GM19467 (cell line): Measurements from ENCODE around the gene SARNP.
"Not testable (repeated sequence)": the region's sequence is repeated elsewhere in the genome, so short reads cannot be mapped to it uniquely, and the experiment has no call there.

Experiments
- ATAC-seq: cut with Tn5 transposase; IDR thresholded peaks from one replicate; pipeline ENCODE4 v1.9.1; 2021; ENCODE audit warnings: mild to moderate bottlenecking, moderate library complexity; ENCODE audit not compliant: unreplicated experiment

The SARNP gene

GRCh38 chr12:55797068-55797467 is 20.5 kb downstream of the SARNP start:
- ATAC-seq, result no peak

- no peak for ATAC-seq
Measured at GRCh38 chr12:55795950-55796349, 21.6 kb downstream of the SARNP start.

GRCh38 chr12:55789893-55790292 is 27.6 kb downstream of the SARNP start:
- ATAC-seq, result no peak

GRCh38 chr12:55789171-55789570 is 28.4 kb downstream of the SARNP start:
- ATAC-seq, result no peak

GRCh38 chr12:55788546-55788945 is 29.0 kb downstream of the SARNP start:
- ATAC-seq, result no peak

GRCh38 chr12:55780685-55781084 is 36.8 kb downstream of the SARNP start:
- ATAC-seq, result no peak

- no peak for ATAC-seq
Measured at GRCh38 chr12:55777856-55778255, 39.7 kb downstream of the SARNP start.

- ATAC-seq, result no peak
Measured at GRCh38 chr12:55771736-55772135, 45.8 kb downstream of the SARNP start.

GRCh38 chr12:55767156-55767555 is 50.4 kb downstream of the SARNP start:
- no peak for ATAC-seq

- ATAC-seq, result no peak
Measured at GRCh38 chr12:55765736-55766290, 51.7 kb downstream of the SARNP start.

GRCh38 chr12:55762646-55763045 is 54.9 kb downstream of the SARNP start:
- no peak for ATAC-seq

GRCh38 chr12:55760663-55761062 is 56.9 kb downstream of the SARNP start:
- no peak for ATAC-seq

GRCh38 chr12:55758575-55758974 is 58.9 kb downstream of the SARNP start:
- not testable (repeated sequence) for ATAC-seq

- no peak for ATAC-seq
Measured at GRCh38 chr12:55757701-55758100, 59.8 kb downstream of the SARNP start.

- no peak for ATAC-seq
Measured at GRCh38 chr12:55755246-55755645, 62.3 kb downstream of the SARNP start.

- ATAC-seq, result no peak
Measured at GRCh38 chr12:55748230-55748993, 69.1 kb downstream of the SARNP start.

- ATAC-seq, result no peak
Measured at GRCh38 chr12:55746913-55747231, 70.7 kb downstream of the SARNP start.

- ATAC-seq, result no peak
Measured at GRCh38 chr12:55746174-55746912, 71.2 kb downstream of the SARNP start.

- ATAC-seq, result no peak
Measured at GRCh38 chr12:55745361-55746173, 72.0 kb downstream of the SARNP start.

- ATAC-seq, result no peak
Measured at GRCh38 chr12:55744340-55745030, 73.0 kb downstream of the SARNP start.
